HL-60/S4 (cell line): ENCODE results near the gene MPIG6B.

Source experiments
- in situ Hi-C: fragments of 300-500 bp; cut with MboI; formaldehyde crosslinking; loops from 2 replicates; pipeline ENCODE4 v1.14.3; 2022; ENCODE audit warnings: low sequenced_read_pairs

The MPIG6B gene

GRCh38 chr6:31720196-31720770 lies 2.9 kb upstream of the MPIG6B start:
- in situ Hi-C loops: no loop called here

GRCh38 chr6:31721351-31722020 lies 1.7 kb upstream of the MPIG6B start, which contains the start of gene LY6G6C:
TSS of gene LY6G6C (minus strand) at chr6:31721746. CDS start at chr6:31721679, 67 bp downstream.
- in situ Hi-C loops: no loop called here

- in situ Hi-C loops: no loop called here
Observed at GRCh38 chr6:31722173-31722572, 1.0 kb upstream of the MPIG6B start.

- in situ Hi-C loops: no loop called here
Observed at GRCh38 chr6:31723980-31724691, 963 bp downstream of the MPIG6B start.

GRCh38 chr6:31725502-31726350 lies 2.6 kb downstream of the MPIG6B start:
- in situ Hi-C loops: no loop called here

GRCh38 chr6:31727034-31727716 lies 4.0 kb downstream of the MPIG6B start:
- in situ Hi-C loops: no loop called here

- in situ Hi-C loops: no loop called here
Observed at GRCh38 chr6:31727717-31728671, 4.8 kb downstream of the MPIG6B start.

- in situ Hi-C loops: no loop called here
Observed at GRCh38 chr6:31728767-31729514, 5.8 kb downstream of the MPIG6B start, which contains the start of gene DDAH2. TSS of gene DDAH2 (minus strand) at chr6:31729299. CDS start at chr6:31729161, 138 bp downstream.

- in situ Hi-C loops: no loop called here
Observed at GRCh38 chr6:31729515-31729978, 6.4 kb downstream of the MPIG6B start.

GRCh38 chr6:31729979-31730630 lies 6.9 kb downstream of the MPIG6B start:
- in situ Hi-C loops: no loop called here

- in situ Hi-C loops: no loop called here
Observed at GRCh38 chr6:31730631-31731086, 7.5 kb downstream of the MPIG6B start.

GRCh38 chr6:31732029-31732428 lies 8.9 kb downstream of the MPIG6B start:
- in situ Hi-C loops: no loop called here

- in situ Hi-C loops: no loop called here
Observed at GRCh38 chr6:31733734-31734133, 10.6 kb downstream of the MPIG6B start.

GRCh38 chr6:31734247-31734820 lies 11.2 kb downstream of the MPIG6B start:
- in situ Hi-C loops: no loop called here

GRCh38 chr6:31734821-31735406 lies 11.7 kb downstream of the MPIG6B start:
- in situ Hi-C loops: no loop called here

GRCh38 chr6:31736021-31736767 lies 13.0 kb downstream of the MPIG6B start, which contains the start of gene CLIC1:
TSS of gene CLIC1 (minus strand) at chr6:31736530. CDS start at chr6:31736300, 230 bp downstream.
- in situ Hi-C loops: no loop called here
